GM23338 (cell line): ENCODE data around the gene MATN1. TPM values are rescaled to one million over a fixed set of nuclear protein-coding genes. Genes with fewer than 3 reads are reported as not detected.
A peak's percentile ranks its signal among the peaks of the same experiment; 100 is the strongest.

ENCODE experiments used
- ATAC-seq: fragments of 200-7000 bp; cut with Tn5 transposase; 3 replicates; pipeline ENCODE4 v1.9.1; 2020
- DNase-seq: peaks from one replicate; pipeline ENCODE4 v3.0.0-alpha.2; 2015; ENCODE audit warnings: low spot score
- H2AFZ ChIP-seq: fragments of 200-600 bp; sonication (generic); 2 replicates; pipeline ENCODE4 v1.8.0; 2016; ENCODE audit warnings: antibody characterized with exemption, mild to moderate bottlenecking, moderate library complexity
- H3F3A ChIP-seq: fragments of 200-600 bp; sonication (generic); replicated peaks from 2 replicates; pipeline ENCODE4 v1.8.0; 2017; ENCODE audit warnings: antibody characterized with exemption, mixed run types, low read depth
- H3K27ac ChIP-seq: fragments of 200-600 bp; sonication (generic); 2 replicates; pipeline ENCODE4 v1.6.1; 2016; ENCODE audit warnings: low read depth
- H3K27me3 ChIP-seq: fragments of 200-600 bp; sonication (generic); 2 replicates; pipeline ENCODE4 v1.8.0; 2016; ENCODE audit warnings: mild to moderate bottlenecking, mixed run types, moderate library complexity; ENCODE audit not compliant: insufficient read depth
- H3K36me3 ChIP-seq: fragments of 200-600 bp; sonication (generic); 2 replicates; pipeline ENCODE4 v1.8.0; 2016; ENCODE audit warnings: mild to moderate bottlenecking; ENCODE audit not compliant: insufficient read depth
- H3K4me1 ChIP-seq: fragments of 200-600 bp; sonication (generic); 2 replicates; pipeline ENCODE4 v1.8.0; 2016; ENCODE audit warnings: mild to moderate bottlenecking, moderate library complexity; ENCODE audit not compliant: insufficient read depth
- H3K4me2 ChIP-seq: fragments of 200-600 bp; sonication (generic); 2 replicates; pipeline ENCODE4 v1.7.1; 2017; ENCODE audit warnings: mixed run types
- H3K4me3 ChIP-seq: fragments of 200-600 bp; sonication (generic); 2 replicates; pipeline ENCODE4 v1.6.1; 2016; ENCODE audit warnings: mixed run types
- H3K79me2 ChIP-seq: fragments of 200-600 bp; sonication (generic); replicated peaks from 2 replicates; pipeline ENCODE4 v1.8.0; 2017; ENCODE audit warnings: mild to moderate bottlenecking; ENCODE audit not compliant: insufficient read depth
- H3K9me2 ChIP-seq: fragments of 200-600 bp; sonication (generic); 2 replicates; pipeline ENCODE4 v1.8.0; 2017; ENCODE audit not compliant: insufficient read depth
- H4K20me1 ChIP-seq: fragments of 200-600 bp; sonication (generic); replicated peaks from 2 replicates; pipeline ENCODE4 v1.8.0; 2017; ENCODE audit warnings: mild to moderate bottlenecking; ENCODE audit not compliant: insufficient read depth
- H3K27ac Mint-ChIP-seq: 2 replicates; pipeline ENCODE4 v1.8.0; 2020; ENCODE audit warnings: inconsistent platforms, mild to moderate bottlenecking, moderate library complexity, mixed read lengths
- H3K27me3 Mint-ChIP-seq: 3 replicates; pipeline ENCODE4 v1.8.0; 2022; ENCODE audit warnings: low read depth, mild to moderate bottlenecking, moderate library complexity, mixed read lengths, inconsistent platforms; ENCODE audit not compliant: insufficient read depth, poor library complexity
- H3K36me3 Mint-ChIP-seq: 3 replicates; pipeline ENCODE4 v1.8.0; 2021; ENCODE audit warnings: low read depth, mild to moderate bottlenecking, inconsistent platforms, moderate library complexity, mixed read lengths
- H3K4me1 Mint-ChIP-seq: 3 replicates; pipeline ENCODE4 v1.8.0; 2020; ENCODE audit warnings: mild to moderate bottlenecking, inconsistent platforms, mixed read lengths
- H3K4me3 Mint-ChIP-seq: 3 replicates; pipeline ENCODE4 v1.8.0; 2021; ENCODE audit warnings: moderate library complexity, mild to moderate bottlenecking, inconsistent platforms, mixed read lengths
- H3K9me3 Mint-ChIP-seq: 3 replicates; pipeline ENCODE4 v1.8.0; 2020; ENCODE audit warnings: moderate library complexity, mild to moderate bottlenecking, inconsistent platforms, mixed read lengths
- CREB1 ChIP-seq: fragments of 250-450 bp; sonication (Bioruptor Pico); IDR thresholded peaks from 2 replicates; pipeline ENCODE4 v1.5.0; 2020; ENCODE audit warnings: low read depth, mild to moderate bottlenecking, moderate library complexity
- EZH2 ChIP-seq: fragments of 200-600 bp; sonication (generic); IDR thresholded peaks from one replicate; pipeline ENCODE4 v1.8.0; 2017; ENCODE audit warnings: antibody characterized with exemption, mild to moderate bottlenecking, low read depth; ENCODE audit not compliant: unreplicated experiment
- EZH2phosphoT487 ChIP-seq: fragments of 200-600 bp; sonication (generic); IDR thresholded peaks from one replicate; pipeline ENCODE4 v1.8.1; 2018; ENCODE audit warnings: antibody characterized with exemption; ENCODE audit not compliant: unreplicated experiment
- JUNB ChIP-seq: IDR thresholded peaks from one replicate; pipeline ENCODE4 v1.6.1; 2016; ENCODE audit warnings: antibody characterized with exemption; ENCODE audit not compliant: unreplicated experiment
- NANOG ChIP-seq: IDR thresholded peaks from 2 replicates; pipeline ENCODE4 v1.6.1; 2016; ENCODE audit warnings: antibody characterized with exemption, borderline replicate concordance
- POLR2AphosphoS5 ChIP-seq: IDR thresholded peaks from 2 replicates; pipeline ENCODE4 v1.6.1; 2016; ENCODE audit warnings: antibody characterized with exemption, low read depth
- STAT1 ChIP-seq: IDR thresholded peaks from one replicate; pipeline ENCODE4 v1.6.1; 2016; ENCODE audit warnings: antibody characterized with exemption; ENCODE audit not compliant: unreplicated experiment
- ZNF114 ChIP-seq: fragments of 250-450 bp; sonication (Bioruptor Pico); IDR thresholded peaks from 2 replicates; pipeline ENCODE4 v1.5.0; 2020; ENCODE audit warnings: mild to moderate bottlenecking, moderate library complexity
- ZNF331 ChIP-seq: fragments of 250-450 bp; sonication (Bioruptor Pico); IDR thresholded peaks from 2 replicates; pipeline ENCODE4 v1.5.0; 2020; ENCODE audit warnings: low read depth, mild to moderate bottlenecking, moderate library complexity
- polyA plus RNA-seq: library from polyadenylated mRNA; unstranded; fragments of >200 nt; fragmentation: Nextera tagmentation; extraction: Ambion mirVana; gene quantifications from 2 replicates; pipeline ENCODE4 v1.2.1, GENCODE V29; 2016
- total RNA-seq: library from RNA; depleted of rRNA; stranded (reverse); fragments of >200 nt; shearing (Covaris generic); gene quantifications from 2 replicates; pipeline ENCODE4 v1.2.3, GENCODE V29; 2014
- TF ChIP-seq, protein P1 (sequence below): IDR thresholded peaks from one replicate; pipeline ENCODE4 v1.6.1; 2018; ENCODE audit warnings: antibody characterized with exemption; ENCODE audit not compliant: unreplicated experiment
- TF ChIP-seq, protein P2 (sequence below): fragments of 250-450 bp; sonication (Bioruptor Pico); IDR thresholded peaks from 2 replicates; pipeline ENCODE4 v1.5.0; 2020; ENCODE audit warnings: mild to moderate bottlenecking, moderate library complexity
- TF ChIP-seq, protein P3 (sequence below): IDR thresholded peaks from 2 replicates; pipeline ENCODE4 v1.6.1; 2016; ENCODE audit warnings: antibody characterized with exemption
- TF ChIP-seq, protein P4 (sequence below), 2 experiments: fragments of 200-600 bp in 1 of 2; sonication (generic) in 1 of 2; conservative IDR thresholded peaks; 2 replicates each; pipeline versions ENCODE4 v1.5.1 to v1.6.1; 2016 to 2017; ENCODE audit warnings: antibody characterized with exemption in 2 of 2, low read depth in 2 of 2, mild to moderate bottlenecking in 2 of 2, moderate library complexity in 1 of 2

MATN1 gene
- total and polyA plus RNA-seq, 2 experiments from 2014 or later, result 0.08 to 0.31 TPM

DNA sequence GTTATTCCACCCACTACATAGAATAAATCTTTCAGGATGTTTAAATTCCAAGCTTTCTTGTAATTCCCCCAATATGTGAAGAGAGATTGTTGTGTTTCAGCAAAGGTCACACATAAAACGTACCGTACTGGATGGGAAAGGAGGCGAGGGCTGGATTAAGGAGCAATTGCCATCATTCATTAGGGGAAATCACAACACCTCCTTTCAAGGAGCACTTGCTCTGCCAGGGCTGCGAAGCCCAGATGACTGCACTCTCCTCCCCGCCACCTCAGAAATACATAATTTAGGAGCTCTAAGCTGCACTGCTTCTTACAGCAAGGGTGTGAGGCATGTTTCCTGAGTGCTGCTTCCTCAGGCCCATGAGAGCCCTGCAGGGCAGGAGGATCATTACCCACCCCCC lies 29.6 kb downstream of the MATN1 start:
- no peak for ATAC-seq
- Mint-ChIP-seq H3K27me3 (no peaks in the 10 kb centered on the region), H3K4me1 (peaks cover 32% of the 10 kb centered on the region), H3K4me3 (no peak overlapping the region), H3K9me3 (no peaks in the 10 kb centered on the region), H3K27ac (no peak overlapping the region), H3K36me3 (no peaks in the 10 kb centered on the region)
- Histone ChIP-seq H3K9me2 (no peaks in the 10 kb centered on the region), H3K27me3 (no peaks in the 10 kb centered on the region), H4K20me1 (no peaks in the 10 kb centered on the region), H3K79me2 (no peaks in the 10 kb centered on the region), H3K4me1 (peaks cover 16% of the 10 kb centered on the region; the same call in 1 of the 2 replicates), H3K4me2 (no peak overlapping the region), H3K36me3 (no peaks in the 10 kb centered on the region), H3K27ac (no peak overlapping the region), H3K4me3 (no peak overlapping the region), H2AFZ (0 out of 2 replicates have a peak overlapping the region, but pooled peaks have one; percentile 14), H3F3A (no peaks in the 10 kb centered on the region)
- no peak for DNase-seq
- no peak for TF ChIP-seq ZNF331 (CRISPR knock-in tag)
- TF ChIP-seq ZNF114 (CRISPR knock-in tag), result no peak
- no peak for TF ChIP-seq STAT1
- TF ChIP-seq, protein P1, sequence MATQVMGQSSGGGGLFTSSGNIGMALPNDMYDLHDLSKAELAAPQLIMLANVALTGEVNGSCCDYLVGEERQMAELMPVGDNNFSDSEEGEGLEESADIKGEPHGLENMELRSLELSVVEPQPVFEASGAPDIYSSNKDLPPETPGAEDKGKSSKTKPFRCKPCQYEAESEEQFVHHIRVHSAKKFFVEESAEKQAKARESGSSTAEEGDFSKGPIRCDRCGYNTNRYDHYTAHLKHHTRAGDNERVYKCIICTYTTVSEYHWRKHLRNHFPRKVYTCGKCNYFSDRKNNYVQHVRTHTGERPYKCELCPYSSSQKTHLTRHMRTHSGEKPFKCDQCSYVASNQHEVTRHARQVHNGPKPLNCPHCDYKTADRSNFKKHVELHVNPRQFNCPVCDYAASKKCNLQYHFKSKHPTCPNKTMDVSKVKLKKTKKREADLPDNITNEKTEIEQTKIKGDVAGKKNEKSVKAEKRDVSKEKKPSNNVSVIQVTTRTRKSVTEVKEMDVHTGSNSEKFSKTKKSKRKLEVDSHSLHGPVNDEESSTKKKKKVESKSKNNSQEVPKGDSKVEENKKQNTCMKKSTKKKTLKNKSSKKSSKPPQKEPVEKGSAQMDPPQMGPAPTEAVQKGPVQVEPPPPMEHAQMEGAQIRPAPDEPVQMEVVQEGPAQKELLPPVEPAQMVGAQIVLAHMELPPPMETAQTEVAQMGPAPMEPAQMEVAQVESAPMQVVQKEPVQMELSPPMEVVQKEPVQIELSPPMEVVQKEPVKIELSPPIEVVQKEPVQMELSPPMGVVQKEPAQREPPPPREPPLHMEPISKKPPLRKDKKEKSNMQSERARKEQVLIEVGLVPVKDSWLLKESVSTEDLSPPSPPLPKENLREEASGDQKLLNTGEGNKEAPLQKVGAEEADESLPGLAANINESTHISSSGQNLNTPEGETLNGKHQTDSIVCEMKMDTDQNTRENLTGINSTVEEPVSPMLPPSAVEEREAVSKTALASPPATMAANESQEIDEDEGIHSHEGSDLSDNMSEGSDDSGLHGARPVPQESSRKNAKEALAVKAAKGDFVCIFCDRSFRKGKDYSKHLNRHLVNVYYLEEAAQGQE, result no peak
- TF ChIP-seq JUNB, result no peak
- no peak for TF ChIP-seq CREB1
- TF ChIP-seq, protein P2, sequence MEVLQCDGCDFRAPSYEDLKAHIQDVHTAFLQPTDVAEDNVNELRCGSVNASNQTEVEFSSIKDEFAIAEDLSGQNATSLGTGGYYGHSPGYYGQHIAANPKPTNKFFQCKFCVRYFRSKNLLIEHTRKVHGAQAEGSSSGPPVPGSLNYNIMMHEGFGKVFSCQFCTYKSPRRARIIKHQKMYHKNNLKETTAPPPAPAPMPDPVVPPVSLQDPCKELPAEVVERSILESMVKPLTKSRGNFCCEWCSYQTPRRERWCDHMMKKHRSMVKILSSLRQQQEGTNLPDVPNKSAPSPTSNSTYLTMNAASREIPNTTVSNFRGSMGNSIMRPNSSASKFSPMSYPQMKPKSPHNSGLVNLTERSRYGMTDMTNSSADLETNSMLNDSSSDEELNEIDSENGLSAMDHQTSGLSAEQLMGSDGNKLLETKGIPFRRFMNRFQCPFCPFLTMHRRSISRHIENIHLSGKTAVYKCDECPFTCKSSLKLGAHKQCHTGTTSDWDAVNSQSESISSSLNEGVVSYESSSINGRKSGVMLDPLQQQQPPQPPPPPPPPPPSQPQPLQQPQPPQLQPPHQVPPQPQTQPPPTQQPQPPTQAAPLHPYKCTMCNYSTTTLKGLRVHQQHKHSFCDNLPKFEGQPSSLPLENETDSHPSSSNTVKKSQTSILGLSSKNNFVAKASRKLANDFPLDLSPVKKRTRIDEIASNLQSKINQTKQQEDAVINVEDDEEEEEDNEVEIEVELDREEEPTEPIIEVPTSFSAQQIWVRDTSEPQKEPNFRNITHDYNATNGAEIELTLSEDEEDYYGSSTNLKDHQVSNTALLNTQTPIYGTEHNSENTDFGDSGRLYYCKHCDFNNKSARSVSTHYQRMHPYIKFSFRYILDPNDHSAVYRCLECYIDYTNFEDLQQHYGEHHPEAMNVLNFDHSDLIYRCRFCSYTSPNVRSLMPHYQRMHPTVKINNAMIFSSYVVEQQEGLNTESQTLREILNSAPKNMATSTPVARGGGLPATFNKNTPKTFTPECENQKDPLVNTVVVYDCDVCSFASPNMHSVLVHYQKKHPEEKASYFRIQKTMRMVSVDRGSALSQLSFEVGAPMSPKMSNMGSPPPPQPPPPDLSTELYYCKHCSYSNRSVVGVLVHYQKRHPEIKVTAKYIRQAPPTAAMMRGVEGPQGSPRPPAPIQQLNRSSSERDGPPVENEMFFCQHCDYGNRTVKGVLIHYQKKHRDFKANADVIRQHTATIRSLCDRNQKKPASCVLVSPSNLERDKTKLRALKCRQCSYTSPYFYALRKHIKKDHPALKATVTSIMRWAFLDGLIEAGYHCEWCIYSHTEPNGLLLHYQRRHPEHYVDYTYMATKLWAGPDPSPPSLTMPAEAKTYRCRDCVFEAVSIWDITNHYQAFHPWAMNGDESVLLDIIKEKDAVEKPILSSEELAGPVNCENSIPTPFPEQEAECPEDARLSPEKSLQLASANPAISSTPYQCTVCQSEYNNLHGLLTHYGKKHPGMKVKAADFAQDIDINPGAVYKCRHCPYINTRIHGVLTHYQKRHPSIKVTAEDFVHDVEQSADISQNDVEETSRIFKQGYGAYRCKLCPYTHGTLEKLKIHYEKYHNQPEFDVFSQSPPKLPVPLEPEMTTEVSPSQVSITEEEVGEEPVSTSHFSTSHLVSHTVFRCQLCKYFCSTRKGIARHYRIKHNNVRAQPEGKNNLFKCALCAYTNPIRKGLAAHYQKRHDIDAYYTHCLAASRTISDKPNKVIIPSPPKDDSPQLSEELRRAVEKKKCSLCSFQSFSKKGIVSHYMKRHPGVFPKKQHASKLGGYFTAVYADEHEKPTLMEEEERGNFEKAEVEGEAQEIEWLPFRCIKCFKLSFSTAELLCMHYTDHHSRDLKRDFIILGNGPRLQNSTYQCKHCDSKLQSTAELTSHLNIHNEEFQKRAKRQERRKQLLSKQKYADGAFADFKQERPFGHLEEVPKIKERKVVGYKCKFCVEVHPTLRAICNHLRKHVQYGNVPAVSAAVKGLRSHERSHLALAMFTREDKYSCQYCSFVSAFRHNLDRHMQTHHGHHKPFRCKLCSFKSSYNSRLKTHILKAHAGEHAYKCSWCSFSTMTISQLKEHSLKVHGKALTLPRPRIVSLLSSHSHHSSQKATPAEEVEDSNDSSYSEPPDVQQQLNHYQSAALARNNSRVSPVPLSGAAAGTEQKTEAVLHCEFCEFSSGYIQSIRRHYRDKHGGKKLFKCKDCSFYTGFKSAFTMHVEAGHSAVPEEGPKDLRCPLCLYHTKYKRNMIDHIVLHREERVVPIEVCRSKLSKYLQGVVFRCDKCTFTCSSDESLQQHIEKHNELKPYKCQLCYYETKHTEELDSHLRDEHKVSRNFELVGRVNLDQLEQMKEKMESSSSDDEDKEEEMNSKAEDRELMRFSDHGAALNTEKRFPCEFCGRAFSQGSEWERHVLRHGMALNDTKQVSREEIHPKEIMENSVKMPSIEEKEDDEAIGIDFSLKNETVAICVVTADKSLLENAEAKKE (CRISPR knock-in tag), result no peak
- TF ChIP-seq POLR2AphosphoS5, result no peak
- TF ChIP-seq, protein P3, sequence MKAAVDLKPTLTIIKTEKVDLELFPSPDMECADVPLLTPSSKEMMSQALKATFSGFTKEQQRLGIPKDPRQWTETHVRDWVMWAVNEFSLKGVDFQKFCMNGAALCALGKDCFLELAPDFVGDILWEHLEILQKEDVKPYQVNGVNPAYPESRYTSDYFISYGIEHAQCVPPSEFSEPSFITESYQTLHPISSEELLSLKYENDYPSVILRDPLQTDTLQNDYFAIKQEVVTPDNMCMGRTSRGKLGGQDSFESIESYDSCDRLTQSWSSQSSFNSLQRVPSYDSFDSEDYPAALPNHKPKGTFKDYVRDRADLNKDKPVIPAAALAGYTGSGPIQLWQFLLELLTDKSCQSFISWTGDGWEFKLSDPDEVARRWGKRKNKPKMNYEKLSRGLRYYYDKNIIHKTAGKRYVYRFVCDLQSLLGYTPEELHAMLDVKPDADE, result no peak
- TF ChIP-seq EZH2, result no peak
- no peak for TF ChIP-seq EZH2phosphoT487
- no peak for TF ChIP-seq NANOG
- TF ChIP-seq, protein P4, sequence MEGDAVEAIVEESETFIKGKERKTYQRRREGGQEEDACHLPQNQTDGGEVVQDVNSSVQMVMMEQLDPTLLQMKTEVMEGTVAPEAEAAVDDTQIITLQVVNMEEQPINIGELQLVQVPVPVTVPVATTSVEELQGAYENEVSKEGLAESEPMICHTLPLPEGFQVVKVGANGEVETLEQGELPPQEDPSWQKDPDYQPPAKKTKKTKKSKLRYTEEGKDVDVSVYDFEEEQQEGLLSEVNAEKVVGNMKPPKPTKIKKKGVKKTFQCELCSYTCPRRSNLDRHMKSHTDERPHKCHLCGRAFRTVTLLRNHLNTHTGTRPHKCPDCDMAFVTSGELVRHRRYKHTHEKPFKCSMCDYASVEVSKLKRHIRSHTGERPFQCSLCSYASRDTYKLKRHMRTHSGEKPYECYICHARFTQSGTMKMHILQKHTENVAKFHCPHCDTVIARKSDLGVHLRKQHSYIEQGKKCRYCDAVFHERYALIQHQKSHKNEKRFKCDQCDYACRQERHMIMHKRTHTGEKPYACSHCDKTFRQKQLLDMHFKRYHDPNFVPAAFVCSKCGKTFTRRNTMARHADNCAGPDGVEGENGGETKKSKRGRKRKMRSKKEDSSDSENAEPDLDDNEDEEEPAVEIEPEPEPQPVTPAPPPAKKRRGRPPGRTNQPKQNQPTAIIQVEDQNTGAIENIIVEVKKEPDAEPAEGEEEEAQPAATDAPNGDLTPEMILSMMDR (conservative IDR thresholded peaks at IDR 0.05; ENCODE audit: low read depth in 2 of 2), result no peak
